GM18907 (cell line): ENCODE results near the gene RXFP3.
"Not testable (repeated sequence)": the region's sequence is repeated elsewhere in the genome, so short reads cannot be mapped to it uniquely, and the experiment has no call there.

Source experiments
- ATAC-seq: cut with Tn5 transposase; IDR thresholded peaks from one replicate; pipeline ENCODE4 v1.9.1; 2021; ENCODE audit warnings: mild to moderate bottlenecking, moderate library complexity; ENCODE audit not compliant: unreplicated experiment

The RXFP3 gene

DNA sequence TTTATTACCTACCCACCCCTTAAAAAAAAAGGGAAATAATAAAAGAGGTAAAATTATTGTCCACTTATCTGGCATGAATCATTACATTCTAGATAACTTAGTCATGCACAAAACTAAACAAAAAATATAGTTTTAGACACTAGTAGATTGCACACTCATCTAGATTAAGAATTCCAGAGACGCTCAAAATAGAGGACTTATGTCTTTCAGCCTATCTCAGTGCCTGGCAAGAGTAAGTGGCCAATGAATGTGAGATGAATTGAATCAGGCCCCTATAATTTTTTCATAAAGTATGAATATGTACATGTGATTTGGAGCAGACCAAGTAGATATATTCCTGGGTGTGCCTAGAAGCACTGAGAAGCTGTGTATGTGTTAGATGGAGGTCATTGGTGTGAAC is 2.0 kb upstream of the RXFP3 start:
- ATAC-seq: peak; percentile 26

DNA sequence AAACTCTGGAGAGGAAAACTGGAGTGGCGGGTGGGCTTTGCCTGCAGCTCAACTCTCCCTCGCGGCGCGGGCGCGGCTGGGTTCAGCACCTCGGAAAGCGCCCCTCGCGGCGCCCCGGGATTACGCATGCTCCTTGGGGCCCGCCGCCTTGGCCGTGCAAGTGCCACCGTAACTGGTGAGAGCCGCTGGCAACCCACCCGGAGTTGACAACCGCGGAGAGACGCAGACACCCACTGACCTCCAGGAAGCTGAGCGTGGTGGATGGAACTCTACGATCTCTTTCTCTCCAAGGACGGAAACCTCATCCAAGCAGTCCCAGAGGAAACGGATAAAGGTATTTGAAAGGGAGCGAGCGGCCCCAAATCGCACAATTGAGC is 194 bp upstream of the RXFP3 start:
- ATAC-seq: peak; percentile 50

DNA sequence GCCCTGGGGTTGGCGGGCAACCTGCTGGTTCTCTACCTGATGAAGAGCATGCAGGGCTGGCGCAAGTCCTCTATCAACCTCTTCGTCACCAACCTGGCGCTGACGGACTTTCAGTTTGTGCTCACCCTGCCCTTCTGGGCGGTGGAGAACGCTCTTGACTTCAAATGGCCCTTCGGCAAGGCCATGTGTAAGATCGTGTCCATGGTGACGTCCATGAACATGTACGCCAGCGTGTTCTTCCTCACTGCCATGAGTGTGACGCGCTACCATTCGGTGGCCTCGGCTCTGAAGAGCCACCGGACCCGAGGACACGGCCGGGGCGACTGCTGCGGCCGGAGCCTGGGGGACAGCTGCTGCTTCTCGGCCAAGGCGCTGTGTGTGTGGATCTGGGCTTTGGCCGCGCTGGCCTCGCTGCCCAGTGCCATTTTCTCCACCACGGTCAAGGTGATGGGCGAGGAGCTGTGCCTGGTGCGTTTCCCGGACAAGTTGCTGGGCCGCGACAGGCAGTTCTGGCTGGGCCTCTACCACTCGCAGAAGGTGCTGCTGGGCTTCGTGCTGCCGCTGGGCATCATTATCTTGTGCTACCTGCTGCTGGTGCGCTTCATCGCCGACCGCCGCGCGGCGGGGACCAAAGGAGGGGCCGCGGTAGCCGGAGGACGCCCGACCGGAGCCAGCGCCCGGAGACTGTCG is 976 bp downstream of the RXFP3 start:
- ATAC-seq: no peak

GRCh38 chr5:33937707-33938506 is 1.7 kb downstream of the RXFP3 start:
- no peak for ATAC-seq

- no peak for ATAC-seq
Measured at GRCh38 chr5:33938507-33938796, 2.3 kb downstream of the RXFP3 start.

DNA sequence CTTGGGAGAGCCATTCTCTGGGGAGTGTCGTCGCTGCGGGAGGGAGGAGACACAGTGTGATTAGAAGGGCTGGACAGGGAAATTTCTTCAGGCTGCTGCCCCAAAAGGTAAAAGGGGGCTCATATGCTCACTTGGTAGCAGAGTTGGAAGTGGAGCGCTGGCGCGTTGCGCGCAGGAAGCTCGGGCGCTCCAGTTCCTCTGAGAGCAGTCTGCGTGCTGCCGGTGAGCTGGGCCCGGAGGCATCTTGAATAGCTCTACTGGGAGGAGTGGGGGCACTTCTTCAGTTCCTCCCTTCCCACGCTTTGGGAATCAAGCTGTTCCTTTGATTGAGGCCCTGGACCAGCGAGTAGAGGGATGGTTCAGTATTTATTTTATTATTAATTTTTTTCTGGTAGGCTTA is 2.7 kb downstream of the RXFP3 start:
- ATAC-seq: no peak

DNA sequence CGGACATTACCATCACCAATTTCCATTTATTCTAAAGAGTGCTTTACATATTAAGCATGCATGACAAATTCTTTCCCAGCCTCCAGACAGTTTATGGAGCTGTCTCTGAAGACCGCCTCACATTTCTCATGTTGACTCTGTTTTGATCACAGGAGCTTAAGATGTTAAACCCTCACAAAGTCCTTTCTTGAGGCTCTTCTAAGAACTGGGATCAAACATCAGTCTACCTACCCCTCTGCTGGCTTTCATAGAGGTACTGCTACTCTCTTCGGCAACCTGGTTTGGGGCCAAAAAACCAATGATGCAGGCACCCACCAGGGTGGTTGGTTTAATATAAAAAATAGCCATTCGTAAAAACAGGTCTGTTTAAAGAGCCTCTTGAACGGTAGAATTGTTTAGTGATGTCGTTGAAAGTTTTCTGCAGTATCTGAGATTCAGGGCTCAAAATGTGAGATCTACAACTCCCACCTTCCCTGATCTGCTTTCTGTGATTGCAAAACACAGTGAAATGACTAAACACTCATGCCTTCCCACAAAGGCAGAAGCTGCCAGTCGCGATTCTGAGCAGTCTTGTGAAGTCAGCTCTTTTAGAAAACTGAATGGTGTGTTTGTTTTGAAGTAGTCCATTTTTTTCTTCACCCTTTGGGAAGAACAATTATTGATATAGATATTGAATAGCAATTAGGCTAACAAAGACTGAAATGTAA is 3.5 kb downstream of the RXFP3 start:
- ATAC-seq: no peak

DNA sequence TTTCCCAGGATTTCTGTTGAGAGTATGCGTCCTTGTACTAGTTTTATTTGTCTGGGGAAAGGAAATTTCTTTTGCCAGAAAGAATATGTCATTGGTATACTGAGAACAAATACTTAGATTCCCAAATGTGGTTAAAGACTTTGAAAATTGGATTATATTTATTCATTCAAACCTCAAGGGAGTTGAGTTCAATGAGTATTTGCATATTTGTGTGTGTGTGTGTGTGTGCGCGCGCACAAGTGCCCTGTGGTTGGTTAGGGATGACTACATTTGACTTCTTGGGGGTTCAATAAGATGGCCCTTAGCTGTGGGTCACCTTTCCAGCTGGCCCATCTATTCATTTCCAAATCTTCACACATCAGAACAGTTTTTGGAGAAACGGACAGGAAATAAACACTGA is 4.9 kb downstream of the RXFP3 start:
- ATAC-seq: no peak

GRCh38 chr5:33944543-33945132 is 8.5 kb downstream of the RXFP3 start:
- no peak for ATAC-seq

- ATAC-seq: not testable (repeated sequence)
Measured at GRCh38 chr5:33952175-33952574, 16.0 kb downstream of the RXFP3 start.

DNA sequence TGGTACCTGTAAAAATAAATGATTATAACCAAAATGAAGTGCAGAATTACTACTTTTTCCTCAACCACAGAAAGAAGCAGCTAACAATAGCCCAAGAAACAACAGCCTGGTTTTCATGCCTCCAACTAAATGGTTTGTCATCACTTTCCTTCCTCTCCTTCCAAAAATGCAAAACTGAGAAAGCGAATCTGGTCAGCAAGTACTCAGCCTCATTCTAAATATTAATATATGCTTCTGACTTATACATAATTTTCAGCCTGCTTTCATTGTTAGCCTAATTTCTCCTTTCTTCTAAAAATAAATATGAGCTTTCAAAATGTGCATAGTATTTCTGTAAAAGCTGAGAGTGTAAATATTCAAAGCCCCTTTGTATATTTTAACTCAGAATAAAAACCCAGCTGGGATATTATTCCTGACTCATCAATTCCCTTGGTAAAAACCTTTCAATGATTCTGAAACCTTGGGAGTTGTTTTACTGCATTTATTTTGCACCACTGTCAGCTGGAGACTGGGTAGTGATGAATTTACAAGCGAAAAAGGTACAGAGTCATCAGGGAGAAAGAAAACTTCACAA is 21.5 kb downstream of the RXFP3 start:
- ATAC-seq: no peak

DNA sequence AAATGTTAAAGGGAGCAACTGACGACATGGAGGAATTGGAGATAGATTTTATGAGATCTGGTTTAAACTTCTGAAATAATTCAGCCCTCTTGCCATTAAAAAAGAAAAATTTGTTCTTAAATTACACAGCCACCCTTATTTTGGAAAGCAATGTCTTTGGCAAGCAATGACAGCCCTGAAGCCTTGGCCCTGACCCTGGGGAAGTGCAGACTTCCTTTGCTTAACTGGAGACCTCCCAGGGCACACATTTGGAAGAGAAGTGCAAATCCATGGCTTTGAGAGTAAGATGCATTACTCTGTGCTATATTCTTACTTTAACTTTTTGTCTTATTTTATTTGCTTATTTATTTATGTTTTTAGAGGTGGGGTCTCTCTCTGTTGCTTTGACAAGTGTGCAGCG is 22.0 kb downstream of the RXFP3 start:
- ATAC-seq: no peak

DNA sequence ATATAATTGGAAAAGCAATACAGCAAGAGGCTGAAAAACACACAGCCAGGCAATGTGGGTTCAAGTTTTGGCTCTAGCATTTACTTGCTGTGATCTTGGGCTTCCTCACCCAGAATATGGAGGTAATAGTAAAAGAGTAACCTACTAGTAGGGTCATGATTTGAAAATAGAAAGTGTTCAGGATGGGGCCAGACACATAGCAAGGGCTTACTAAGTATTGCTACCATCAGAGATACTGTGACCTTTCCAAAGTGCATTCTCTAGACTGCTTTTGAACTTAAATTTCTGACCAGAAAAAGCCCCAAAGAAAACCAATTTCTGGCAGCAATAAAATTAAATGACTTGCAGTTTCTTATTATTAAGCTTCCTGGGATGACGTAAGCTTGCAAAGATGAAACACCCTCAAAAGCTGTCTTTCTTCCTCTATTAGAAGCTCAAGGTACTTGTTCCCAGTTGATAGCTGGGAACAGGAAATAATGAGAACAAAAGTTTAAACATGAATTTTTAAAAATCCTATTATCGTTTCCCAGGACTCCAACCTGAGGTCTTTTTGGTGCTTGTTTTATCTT is 28.0 kb downstream of the RXFP3 start:
- ATAC-seq: peak; percentile 56

DNA sequence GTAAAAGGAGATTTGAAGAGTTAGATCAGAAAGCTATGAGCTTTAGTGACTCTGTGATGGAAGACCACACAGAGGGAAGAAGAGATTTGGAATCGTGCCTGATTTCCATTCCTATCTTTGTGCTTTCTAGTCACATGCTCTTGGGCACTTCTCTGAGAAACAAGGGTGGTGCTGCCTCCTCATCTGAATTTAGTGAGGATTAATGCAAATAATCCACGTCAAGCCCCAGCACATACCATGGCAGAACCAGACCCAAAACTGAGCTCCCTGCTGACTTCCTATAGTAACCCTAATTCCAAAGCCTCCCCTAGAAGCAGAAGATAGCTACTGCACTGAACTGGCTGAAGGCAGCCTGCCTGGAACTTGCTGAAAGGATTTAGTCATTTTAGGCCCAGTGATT is 30.6 kb downstream of the RXFP3 start:
- no peak for ATAC-seq

DNA sequence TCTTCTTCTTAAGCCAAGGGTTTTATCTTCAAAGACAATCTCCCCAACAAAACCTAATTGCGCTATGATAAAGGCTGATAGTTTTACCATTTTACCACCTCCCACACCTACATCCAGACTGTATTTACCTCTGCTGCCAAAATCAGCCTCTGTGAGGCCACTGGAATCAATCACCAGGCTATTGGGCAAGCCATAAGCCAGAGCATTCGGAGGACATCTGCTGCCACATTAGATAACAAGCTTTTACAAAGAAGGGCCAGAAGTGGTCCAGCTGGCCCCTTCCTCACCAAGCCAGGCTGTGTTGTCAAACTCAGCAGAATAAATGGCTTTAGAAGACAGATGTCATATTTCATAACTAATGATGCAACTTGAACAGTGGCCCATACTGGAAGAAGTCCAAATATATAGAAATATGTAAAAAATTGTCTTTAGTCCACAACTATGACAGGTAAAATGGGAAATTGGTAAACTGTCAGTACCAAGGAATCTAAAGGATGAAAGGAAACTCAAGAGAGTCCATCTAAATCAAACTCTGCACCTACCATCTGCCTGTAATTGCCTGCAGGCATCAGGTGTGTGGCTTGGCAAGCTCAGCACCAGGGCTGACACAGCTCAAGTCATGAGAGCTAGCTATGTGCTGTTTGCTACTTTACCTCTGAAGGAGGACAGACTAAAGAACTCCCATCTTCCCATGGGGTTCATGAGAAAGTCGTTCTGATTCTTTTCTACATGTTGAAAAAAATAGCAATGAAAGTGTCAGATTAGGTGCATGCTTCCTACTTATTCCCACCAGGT is 32.2 kb downstream of the RXFP3 start:
- ATAC-seq: no peak

DNA sequence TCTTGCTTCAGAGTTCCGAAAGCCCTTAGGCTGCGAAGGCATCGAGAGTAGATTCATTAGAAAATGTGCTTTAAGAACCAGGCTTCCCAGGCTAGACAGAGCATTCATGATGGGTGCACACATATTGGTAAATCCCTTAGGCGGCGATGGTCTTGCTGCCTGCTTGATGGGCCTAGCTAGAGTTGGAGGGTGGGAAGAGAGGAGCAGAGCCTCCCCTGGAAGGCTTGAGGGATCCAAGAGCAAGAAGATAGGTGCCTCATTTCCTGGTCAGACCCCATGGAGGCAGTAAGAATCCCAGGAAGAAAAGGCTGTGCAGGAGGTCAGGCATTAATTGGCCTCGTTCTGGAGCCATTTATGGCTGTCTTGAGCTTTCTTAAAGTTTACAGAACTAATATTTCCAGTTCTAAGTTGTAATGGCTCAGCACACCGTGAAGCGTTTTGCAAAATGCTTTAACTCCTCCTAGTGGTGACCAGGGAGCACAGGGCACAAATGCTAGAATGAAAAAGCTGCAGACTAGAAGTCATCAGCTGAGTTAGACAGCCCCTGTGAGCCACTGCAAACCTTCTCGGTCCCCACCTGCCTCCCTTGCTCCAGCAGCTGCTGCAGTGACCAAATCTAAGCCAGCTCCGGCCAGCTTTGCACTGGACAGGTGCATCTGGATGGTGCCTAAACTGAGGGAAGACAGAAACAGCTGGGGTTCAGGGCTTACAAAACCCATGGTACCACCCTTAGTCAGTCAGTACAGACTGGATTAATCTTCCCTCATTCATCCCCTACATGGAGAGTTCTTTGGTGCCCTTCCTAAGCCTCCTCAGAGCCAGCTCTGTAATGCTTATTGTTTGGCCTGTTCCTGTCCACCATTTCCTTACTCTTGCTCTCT is 33.6 kb downstream of the RXFP3 start:
- ATAC-seq: peak; percentile 82

- ATAC-seq: no peak
Measured at GRCh38 chr5:33973271-33973670, 37.1 kb downstream of the RXFP3 start.

DNA sequence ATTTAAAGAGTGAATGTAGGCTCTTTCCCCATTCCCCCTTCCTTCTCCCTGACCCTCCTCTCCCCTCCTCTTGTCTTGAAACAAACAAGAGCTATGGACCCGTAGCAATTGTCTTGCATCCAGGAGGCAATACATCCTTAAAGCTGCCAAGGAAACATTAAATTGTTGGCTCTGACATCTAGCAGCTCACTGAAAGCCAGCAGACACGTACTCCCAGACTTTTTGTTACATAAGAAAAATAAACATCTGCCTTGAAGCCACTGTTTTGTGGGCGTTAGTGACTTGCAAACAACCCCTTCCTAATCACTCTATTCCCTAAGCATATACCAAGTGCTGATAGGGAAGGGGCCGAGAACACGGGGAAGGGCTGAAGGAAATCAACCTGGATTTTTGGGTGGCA is 39.7 kb downstream of the RXFP3 start:
- ATAC-seq: no peak

DNA sequence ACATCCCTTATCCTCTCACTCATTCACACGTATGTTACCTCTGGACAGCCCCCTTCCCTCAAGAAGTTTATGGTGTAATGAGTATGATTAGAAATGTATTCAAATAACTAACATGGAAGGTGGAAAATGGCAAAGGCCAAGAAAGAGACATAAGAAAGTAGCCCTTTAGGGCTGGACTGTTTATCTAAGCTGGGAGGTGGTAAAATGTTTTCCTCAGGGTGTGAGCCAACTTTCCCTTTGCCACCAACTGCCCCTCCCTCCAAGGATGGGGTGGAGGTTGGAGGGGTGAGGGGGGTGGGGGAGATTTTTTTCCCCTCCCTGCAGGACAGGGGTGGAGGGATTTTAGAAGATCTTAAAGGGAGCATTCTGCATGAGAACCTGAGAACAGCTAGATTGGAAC is 40.1 kb downstream of the RXFP3 start:
- no peak for ATAC-seq
